ENCODE results near the gene VARS1.

Gene VARS1

DNA sequence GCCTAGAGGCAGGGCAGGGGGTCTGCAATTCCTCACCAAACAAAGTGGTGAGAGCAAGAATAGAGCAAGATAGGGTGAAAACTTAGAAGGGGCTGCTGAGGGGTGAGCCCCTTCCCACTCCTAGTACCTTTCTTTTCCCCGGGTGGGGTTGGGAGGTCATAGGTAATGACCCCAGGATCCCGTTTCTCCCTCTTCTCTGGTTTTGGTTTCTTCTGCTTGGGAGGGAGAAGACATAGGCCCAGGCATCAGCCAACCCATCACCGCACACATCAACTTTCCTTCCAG is 3.5 kb downstream of the VARS1 start:
- DNase-seq: no peak

DNA sequence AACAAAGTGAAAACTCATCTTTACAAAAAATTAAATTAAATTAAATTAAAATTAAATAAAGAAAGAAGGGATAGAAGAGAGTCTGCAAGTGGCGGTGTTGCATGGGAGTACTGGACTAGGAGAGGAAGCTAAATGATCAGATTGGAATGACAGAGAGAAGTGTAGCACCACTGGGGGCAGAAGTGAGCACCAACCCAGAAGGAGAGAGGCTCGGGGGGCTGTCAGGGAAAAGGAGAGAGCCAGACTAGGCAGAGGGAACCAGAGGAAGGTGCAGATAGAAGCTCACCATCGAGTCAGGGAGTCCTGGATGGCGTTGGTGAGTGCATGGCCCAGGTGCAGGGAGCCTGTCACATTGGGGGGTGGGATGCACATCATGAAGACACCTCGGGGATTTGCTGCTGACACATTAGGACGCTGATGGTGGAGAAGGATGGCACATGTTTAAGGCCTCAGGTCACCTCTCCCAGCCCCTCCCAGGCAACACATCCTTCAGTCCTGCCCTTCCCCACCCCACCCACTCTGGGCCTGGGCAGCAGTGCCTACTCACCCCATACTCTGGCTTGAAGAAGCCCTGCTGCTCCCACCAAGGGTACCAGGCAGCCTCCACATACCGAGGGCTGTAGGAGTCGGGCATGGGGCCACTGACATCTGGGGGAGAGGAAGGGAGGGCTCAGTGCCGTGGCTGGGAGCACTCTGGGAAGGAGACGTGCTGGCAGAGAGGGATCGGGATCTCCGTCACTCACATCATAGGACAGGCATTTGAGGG is 4.0 kb downstream of the VARS1 start:
- DNase-seq: peak; percentile 41

- no peak for DNase-seq
Observed at GRCh38 chr6:31785475-31785874, 10.1 kb downstream of the VARS1 start.

- no peak for DNase-seq
Observed at GRCh38 chr6:31784098-31784925, 11.2 kb downstream of the VARS1 start.

DNA sequence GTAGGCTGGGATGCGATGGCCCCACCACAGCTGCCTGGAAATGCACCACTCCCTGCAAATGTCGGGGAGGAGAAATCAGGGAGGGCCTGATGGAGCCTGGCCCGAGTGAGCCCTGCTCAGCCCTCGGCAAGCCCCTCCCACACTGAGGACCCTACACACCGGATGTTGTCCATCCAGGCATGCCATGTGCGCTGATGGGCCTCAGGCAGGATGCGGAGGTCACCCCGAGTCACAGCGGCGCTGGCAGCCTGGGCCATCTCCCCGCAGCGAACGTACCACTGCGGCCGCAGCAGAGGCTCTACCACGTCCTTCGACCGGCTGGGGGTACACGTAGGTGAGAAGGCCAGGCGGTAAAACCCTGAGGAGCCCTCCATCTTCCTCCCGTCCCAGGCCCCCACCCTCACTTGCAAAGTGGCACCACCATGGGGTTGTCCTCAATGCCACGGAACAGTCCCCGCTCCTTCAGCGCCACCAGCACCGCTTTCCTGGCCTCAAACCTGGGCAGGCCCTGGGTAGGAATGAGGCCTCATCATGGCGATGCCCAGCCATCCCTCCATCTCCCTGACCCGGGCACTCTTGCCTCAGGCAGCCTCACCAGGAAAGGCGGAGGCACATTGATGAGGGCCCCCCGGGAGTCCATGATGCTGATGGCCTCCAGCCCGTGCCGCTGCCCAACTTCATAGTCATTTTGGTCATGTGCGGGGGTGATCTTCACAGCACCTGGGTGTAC is 13.3 kb downstream of the VARS1 start:
- DNase-seq: no peak

DNA sequence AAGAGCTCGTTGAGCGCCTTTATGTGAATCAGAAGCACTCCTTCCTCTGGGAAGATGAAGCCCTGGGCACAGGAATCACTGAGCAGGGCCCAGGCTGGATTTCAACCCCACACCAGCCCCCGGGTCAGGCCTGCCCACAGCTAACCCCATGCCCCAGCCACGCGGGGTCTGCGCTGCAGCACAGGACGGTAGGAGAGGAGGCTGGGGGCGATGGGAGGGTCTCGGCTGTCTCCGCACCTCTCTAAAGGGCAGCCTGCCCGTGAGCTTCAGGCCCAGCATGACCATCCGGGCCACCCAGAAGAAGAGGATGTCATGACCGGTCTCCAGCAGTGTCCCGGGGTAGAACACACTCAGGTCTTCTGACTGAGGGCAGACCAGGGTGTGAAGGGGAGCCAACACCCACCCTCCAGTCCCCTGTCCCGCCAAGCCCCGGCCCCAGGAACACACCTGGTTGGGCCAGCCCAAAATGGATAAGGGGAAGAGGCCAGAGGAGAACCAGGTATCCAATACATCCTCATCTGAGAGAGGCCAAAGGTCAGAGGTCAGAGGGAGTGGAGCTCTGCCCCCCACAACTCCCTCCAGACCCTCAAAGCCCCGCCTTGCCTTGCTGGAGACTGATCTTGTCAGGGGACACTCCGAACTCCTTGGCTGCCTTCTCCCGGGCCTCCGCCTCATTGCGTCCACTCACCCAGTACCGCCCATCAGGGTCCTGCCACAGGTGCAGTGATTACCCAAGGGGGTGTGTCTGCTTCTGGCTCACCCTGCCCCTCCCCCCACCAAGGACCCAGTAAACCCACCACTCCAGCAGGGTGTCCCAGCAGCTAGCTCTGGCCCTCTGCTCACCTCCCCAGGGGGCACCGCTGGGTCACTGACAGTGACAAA is 14.1 kb downstream of the VARS1 start:
- no peak for DNase-seq

DNA sequence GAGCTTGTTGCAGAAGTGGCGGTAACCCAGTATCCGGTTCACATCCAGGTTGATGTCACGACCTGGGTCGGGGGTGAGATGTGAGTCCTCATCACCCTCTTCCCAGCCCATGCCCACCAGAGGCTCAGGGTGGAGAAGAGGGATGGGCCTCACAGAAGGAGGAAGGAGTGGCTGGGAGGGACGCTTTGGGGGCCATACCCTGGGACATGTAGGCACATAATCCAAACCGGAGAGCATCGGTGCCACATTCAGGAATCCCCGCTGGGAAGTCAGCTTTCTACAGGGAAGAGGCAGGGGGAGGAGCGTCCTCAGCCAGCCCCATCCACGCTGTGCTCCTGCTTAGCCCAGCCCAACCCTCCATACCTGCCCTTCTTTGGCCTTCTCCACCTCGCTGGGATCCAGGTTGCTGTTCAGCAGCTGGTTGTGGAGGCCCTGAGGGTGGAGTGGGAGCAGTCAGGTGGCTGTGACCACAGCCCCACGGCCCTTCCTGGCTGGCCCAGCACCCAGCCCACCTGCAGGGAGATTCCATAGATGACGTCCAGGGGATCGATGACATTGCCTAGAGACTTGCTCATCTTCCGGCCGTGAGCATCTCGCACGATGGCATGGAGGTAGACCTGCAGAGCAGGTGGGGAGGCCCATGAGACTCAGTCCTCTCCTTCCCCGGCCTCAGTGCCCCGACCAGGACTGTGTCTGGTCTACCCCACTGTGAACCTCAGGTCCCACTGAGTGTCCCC is 14.9 kb downstream of the VARS1 start:
- no peak for DNase-seq

GRCh38 chr6:31779908-31780307 is 15.6 kb downstream of the VARS1 start:
- DNase-seq: no peak

DNA sequence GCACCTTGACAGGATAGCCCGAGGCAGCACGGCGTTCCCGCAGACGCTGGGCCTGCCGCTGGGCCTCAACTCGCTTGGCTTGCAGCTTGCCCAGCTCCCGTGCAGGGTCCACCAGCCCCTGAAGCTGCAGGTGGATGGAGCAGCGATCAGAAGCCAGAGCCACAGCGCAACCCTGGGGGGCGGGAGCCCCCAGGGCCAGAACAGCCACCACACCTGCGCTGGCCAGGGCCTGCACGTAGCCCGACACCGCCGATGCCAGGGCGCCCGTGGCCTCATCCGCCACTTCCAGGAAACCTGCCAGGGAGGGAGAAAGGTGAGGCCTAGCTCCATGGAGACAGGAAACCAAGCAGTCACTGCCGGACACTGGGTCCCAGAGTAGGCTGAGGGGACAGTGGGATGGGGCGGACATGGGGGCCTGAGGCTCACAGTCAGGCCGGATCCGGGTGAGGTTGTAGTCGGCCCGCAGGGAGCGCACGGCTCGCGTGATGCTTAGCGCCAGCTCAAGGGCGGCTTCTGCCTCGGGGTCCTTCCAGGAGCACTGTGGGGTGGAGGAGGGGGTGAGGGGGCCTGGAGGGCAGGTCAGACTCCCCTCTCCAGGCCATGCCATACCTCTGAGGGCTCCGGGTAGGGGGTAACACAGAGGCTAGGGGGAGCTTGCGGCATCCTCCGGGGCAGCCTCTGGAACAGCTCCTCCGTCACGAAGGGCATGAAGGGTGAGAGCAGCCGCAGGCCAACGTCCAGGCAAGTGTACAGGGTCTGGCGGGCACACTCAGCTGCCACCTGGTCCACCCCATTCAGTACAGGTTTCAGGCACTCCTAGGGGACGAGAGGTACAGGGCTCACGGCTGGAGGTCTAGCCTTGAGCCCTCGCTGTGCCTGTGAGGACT is 16.3 kb downstream of the VARS1 start:
- DNase-seq: no peak

DNA sequence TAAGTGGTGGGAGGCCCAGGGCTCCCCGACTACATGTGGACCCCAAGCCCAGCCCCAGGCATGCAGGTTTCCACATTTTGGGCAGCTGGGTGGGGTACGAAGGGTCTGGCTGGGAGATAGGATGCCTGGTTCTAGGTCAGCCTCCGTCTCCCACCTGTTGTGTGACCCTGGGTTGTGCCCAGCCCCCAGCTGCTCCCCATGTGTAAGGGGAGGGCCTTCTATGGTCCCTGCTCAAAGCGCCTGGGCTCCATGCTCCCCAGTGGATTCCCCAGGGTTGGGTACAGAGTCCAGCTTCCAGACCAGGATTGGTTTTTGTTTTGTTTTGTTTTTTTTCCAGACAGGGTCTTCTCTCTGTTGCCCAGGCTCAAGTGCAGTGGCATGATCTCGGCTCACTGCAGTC is 17.4 kb downstream of the VARS1 start:
- DNase-seq: no peak

- DNase-seq: no peak
Observed at GRCh38 chr6:31777667-31778050, 17.9 kb downstream of the VARS1 start.

GRCh38 chr6:31776989-31777666 is 18.4 kb downstream of the VARS1 start, which contains the start of gene VWA7:
VWA7 (minus strand) TSS chr6:31777328; CDS start chr6:31776779, 549 bp downstream.
- DNase-seq: peak; percentile 68

DNA sequence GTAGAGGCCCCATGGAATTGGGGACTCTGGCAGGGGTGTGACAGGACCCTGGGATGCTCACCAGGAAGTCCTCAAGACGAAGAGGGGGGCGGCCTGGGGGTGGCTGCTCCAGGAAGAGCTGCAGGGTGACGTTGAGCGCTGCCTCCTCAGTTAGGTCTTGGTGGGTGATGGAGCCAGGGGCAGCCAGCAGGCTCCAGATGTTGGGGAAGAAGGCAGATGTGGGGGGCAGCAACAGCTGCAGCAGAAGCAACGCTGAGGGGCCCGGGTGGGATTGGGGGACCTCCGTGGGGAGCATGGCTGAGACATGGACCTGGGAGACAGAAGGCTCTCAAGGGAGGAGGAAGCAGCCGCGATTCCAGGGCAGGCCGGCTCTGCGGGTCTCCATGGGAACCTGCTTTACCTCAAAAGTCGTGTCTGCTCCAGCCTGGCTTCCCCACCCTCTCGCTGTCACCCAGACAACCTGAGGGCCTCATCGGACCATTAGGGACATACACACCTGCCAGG is 19.0 kb downstream of the VARS1 start:
- DNase-seq: no peak

- DNase-seq: no peak
Observed at GRCh38 chr6:31775633-31776484, 19.7 kb downstream of the VARS1 start.

GRCh38 chr6:31775184-31775583 is 20.4 kb downstream of the VARS1 start:
- no peak for DNase-seq

GRCh38 chr6:31771992-31772358 is 23.6 kb downstream of the VARS1 start:
- DNase-seq: no peak

GRCh38 chr6:31770860-31771259 is 24.7 kb downstream of the VARS1 start:
- DNase-seq: no peak

- DNase-seq: peak; percentile 84
Observed at GRCh38 chr6:31769684-31770371, 25.7 kb downstream of the VARS1 start.

All from activated T-cell treated with anti-CD3 and anti-CD28 coated beads, Interleukin-2, amount 50 U/mL, for 1 hour (primary cell).